ENCODE results near the gene ERG. TPM values are rescaled to one million over a fixed set of nuclear protein-coding genes. Genes with fewer than 3 reads are reported as not detected.
A peak's percentile ranks its signal among the peaks of the same experiment; 100 is the strongest.

ERG gene
- total RNA-seq, 1 experiment from 2014 or later, result 4.5 TPM

DNA sequence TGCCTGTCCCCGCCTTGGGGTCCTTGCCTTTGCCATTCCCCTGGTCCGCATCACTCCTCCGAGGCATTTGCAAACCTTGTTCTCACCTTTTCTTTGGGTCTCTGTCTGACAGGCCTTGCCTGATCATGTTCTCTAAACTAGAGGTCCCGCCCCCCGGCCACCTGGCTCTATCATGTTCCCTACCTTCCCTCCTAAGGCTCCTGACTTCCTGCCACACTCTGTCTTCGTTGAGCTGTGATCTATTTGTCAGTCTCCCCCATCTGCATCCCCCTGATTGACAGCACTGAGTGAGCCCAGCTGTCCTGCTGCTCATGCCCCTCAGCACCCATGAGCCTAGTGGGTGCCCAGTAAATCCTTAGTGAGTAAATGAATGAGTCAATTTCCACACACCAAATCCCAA lies 22.8 kb downstream of the ERG start:
- Mint-ChIP-seq H3K27ac (no peak overlapping the region; the same call in 1 of the 2 replicates), H3K36me3 (no peaks in the 10 kb centered on the region), H3K4me1 (peaks cover 66% of the 10 kb centered on the region), H3K9me3 (no peaks in the 10 kb centered on the region), H3K27me3 (ENCODE audit: low read depth) (peaks cover 3% of the 10 kb centered on the region; the same call in 1 of the 2 replicates), H3K4me3 (no peak overlapping the region)
- TF ChIP-seq, protein P1, sequence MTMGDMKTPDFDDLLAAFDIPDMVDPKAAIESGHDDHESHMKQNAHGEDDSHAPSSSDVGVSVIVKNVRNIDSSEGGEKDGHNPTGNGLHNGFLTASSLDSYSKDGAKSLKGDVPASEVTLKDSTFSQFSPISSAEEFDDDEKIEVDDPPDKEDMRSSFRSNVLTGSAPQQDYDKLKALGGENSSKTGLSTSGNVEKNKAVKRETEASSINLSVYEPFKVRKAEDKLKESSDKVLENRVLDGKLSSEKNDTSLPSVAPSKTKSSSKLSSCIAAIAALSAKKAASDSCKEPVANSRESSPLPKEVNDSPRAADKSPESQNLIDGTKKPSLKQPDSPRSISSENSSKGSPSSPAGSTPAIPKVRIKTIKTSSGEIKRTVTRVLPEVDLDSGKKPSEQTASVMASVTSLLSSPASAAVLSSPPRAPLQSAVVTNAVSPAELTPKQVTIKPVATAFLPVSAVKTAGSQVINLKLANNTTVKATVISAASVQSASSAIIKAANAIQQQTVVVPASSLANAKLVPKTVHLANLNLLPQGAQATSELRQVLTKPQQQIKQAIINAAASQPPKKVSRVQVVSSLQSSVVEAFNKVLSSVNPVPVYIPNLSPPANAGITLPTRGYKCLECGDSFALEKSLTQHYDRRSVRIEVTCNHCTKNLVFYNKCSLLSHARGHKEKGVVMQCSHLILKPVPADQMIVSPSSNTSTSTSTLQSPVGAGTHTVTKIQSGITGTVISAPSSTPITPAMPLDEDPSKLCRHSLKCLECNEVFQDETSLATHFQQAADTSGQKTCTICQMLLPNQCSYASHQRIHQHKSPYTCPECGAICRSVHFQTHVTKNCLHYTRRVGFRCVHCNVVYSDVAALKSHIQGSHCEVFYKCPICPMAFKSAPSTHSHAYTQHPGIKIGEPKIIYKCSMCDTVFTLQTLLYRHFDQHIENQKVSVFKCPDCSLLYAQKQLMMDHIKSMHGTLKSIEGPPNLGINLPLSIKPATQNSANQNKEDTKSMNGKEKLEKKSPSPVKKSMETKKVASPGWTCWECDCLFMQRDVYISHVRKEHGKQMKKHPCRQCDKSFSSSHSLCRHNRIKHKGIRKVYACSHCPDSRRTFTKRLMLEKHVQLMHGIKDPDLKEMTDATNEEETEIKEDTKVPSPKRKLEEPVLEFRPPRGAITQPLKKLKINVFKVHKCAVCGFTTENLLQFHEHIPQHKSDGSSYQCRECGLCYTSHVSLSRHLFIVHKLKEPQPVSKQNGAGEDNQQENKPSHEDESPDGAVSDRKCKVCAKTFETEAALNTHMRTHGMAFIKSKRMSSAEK (CRISPR knock-in tag; IDR thresholded peaks at IDR 0.05; ENCODE audit: borderline replicate concordance), result no peak
- TF ChIP-seq FOXP4 (CRISPR knock-in tag; IDR thresholded peaks at IDR 0.05), result no peak
- TF ChIP-seq TP53 (CRISPR knock-in tag; IDR thresholded peaks at IDR 0.05), result no peak
- TF ChIP-seq, protein P2, sequence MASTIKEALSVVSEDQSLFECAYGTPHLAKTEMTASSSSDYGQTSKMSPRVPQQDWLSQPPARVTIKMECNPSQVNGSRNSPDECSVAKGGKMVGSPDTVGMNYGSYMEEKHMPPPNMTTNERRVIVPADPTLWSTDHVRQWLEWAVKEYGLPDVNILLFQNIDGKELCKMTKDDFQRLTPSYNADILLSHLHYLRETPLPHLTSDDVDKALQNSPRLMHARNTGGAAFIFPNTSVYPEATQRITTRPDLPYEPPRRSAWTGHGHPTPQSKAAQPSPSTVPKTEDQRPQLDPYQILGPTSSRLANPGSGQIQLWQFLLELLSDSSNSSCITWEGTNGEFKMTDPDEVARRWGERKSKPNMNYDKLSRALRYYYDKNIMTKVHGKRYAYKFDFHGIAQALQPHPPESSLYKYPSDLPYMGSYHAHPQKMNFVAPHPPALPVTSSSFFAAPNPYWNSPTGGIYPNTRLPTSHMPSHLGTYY (CRISPR knock-in tag; IDR thresholded peaks at IDR 0.05), result no peak
- no peak for TF ChIP-seq ZMAT4 (CRISPR knock-in tag; IDR thresholded peaks at IDR 0.05)
- no peak for TF ChIP-seq SMAD4 (CRISPR knock-in tag; IDR thresholded peaks at IDR 0.05)
- TF ChIP-seq, protein P3, sequence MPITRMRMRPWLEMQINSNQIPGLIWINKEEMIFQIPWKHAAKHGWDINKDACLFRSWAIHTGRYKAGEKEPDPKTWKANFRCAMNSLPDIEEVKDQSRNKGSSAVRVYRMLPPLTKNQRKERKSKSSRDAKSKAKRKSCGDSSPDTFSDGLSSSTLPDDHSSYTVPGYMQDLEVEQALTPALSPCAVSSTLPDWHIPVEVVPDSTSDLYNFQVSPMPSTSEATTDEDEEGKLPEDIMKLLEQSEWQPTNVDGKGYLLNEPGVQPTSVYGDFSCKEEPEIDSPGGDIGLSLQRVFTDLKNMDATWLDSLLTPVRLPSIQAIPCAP (CRISPR knock-in tag; IDR thresholded peaks at IDR 0.05), result no peak
- no peak for TF ChIP-seq RELA (CRISPR knock-in tag; IDR thresholded peaks at IDR 0.05; ENCODE audit: borderline replicate concordance)
- TF ChIP-seq NR1H2 (CRISPR knock-in tag; IDR thresholded peaks at IDR 0.05), result no peak
- no peak for TF ChIP-seq FOXP1 (CRISPR knock-in tag; IDR thresholded peaks at IDR 0.05; ENCODE audit: borderline replicate concordance)
- TF ChIP-seq PREB (CRISPR knock-in tag; IDR thresholded peaks at IDR 0.05; ENCODE audit: borderline replicate concordance), result no peak
- no peak for TF ChIP-seq ZBTB21 (CRISPR knock-in tag; IDR thresholded peaks at IDR 0.05; ENCODE audit: borderline replicate concordance)
- no peak for TF ChIP-seq ZNF219 (CRISPR knock-in tag; IDR thresholded peaks at IDR 0.05; ENCODE audit: borderline replicate concordance)
- TF ChIP-seq IRF2 (CRISPR knock-in tag; IDR thresholded peaks at IDR 0.05; ENCODE audit: borderline replicate concordance, low read depth), result no peak
- no peak for TF ChIP-seq USF1 (CRISPR knock-in tag; IDR thresholded peaks at IDR 0.05)
- TF ChIP-seq, protein P4, sequence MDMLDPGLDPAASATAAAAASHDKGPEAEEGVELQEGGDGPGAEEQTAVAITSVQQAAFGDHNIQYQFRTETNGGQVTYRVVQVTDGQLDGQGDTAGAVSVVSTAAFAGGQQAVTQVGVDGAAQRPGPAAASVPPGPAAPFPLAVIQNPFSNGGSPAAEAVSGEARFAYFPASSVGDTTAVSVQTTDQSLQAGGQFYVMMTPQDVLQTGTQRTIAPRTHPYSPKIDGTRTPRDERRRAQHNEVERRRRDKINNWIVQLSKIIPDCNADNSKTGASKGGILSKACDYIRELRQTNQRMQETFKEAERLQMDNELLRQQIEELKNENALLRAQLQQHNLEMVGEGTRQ (CRISPR knock-in tag; IDR thresholded peaks at IDR 0.05), result no peak
- TF ChIP-seq TEAD4 (CRISPR knock-in tag; IDR thresholded peaks at IDR 0.05), result no peak
- TF ChIP-seq ZNF232 (CRISPR knock-in tag; IDR thresholded peaks at IDR 0.05), result no peak
- TF ChIP-seq NR2C2 (CRISPR knock-in tag; IDR thresholded peaks at IDR 0.05), result no peak
- TF ChIP-seq, protein P5, sequence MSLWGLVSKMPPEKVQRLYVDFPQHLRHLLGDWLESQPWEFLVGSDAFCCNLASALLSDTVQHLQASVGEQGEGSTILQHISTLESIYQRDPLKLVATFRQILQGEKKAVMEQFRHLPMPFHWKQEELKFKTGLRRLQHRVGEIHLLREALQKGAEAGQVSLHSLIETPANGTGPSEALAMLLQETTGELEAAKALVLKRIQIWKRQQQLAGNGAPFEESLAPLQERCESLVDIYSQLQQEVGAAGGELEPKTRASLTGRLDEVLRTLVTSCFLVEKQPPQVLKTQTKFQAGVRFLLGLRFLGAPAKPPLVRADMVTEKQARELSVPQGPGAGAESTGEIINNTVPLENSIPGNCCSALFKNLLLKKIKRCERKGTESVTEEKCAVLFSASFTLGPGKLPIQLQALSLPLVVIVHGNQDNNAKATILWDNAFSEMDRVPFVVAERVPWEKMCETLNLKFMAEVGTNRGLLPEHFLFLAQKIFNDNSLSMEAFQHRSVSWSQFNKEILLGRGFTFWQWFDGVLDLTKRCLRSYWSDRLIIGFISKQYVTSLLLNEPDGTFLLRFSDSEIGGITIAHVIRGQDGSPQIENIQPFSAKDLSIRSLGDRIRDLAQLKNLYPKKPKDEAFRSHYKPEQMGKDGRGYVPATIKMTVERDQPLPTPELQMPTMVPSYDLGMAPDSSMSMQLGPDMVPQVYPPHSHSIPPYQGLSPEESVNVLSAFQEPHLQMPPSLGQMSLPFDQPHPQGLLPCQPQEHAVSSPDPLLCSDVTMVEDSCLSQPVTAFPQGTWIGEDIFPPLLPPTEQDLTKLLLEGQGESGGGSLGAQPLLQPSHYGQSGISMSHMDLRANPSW (CRISPR knock-in tag; conservative IDR thresholded peaks at IDR 0.05; ENCODE audit: low read depth), result no peak
- DNase-seq (ENCODE audit: low spot score) (peak; percentile 38), ATAC-seq (peak; percentile 63)
- ChIA-PET POLR2A (no interaction called here), CTCF (interaction anchor here (0.6 to 1.1 kb wide), 2 partner anchors 30 to 237 kb away, joined by 3 to 5 read pairs; no protein-coding TSS in a partner anchor)

Measured in WTC11 (cell line).